WTC11 (cell line): Measurements from ENCODE around the gene MDH2.
"Not testable (repeated sequence)": the region's sequence is repeated elsewhere in the genome, so short reads cannot be mapped to it uniquely, and the experiment has no call there.

Experiments used
- ATF2 ChIP-seq: sonication (generic); formaldehyde crosslinking; IDR thresholded peaks from 2 replicates; pipeline ENCODE4 v1.8.1; 2022; ENCODE audit warnings: low read depth, missing genetic modification reagents, borderline replicate concordance
- CREB1 ChIP-seq: sonication (generic); formaldehyde crosslinking; IDR thresholded peaks from 2 replicates; pipeline ENCODE4 v1.8.0; 2023; ENCODE audit warnings: mild to moderate bottlenecking, missing genetic modification reagents
- CTCF ChIP-seq: fragments of 200-600 bp; IDR thresholded peaks from 2 replicates; pipeline ENCODE4 v1.8.0; 2022; ENCODE audit warnings: antibody characterized with exemption
- E2F1 ChIP-seq: sonication (generic); formaldehyde crosslinking; IDR thresholded peaks from 2 replicates; pipeline ENCODE4 v1.8.0; 2022; ENCODE audit warnings: mild to moderate bottlenecking, missing genetic modification reagents
- FOXJ3 ChIP-seq: sonication (generic); formaldehyde crosslinking; IDR thresholded peaks from 2 replicates; pipeline ENCODE4 v1.9.0; 2021; ENCODE audit warnings: missing genetic modification reagents, mild to moderate bottlenecking, borderline replicate concordance
- FOXP1 ChIP-seq: sonication (generic); formaldehyde crosslinking; IDR thresholded peaks from 2 replicates; pipeline ENCODE4 v1.8.0; 2022; ENCODE audit warnings: missing genetic modification reagents, mild to moderate bottlenecking, moderate library complexity, borderline replicate concordance
- SP1 ChIP-seq: sonication (generic); formaldehyde crosslinking; conservative IDR thresholded peaks from 2 replicates; pipeline ENCODE4 v1.8.1; 2022; ENCODE audit warnings: missing genetic modification reagents
- ZBTB21 ChIP-seq: sonication (generic); formaldehyde crosslinking; IDR thresholded peaks from 2 replicates; pipeline ENCODE4 v1.8.1; 2023; ENCODE audit warnings: mild to moderate bottlenecking, missing genetic modification reagents, borderline replicate concordance
- ZNF281 ChIP-seq: sonication (generic); formaldehyde crosslinking; IDR thresholded peaks from 2 replicates; pipeline ENCODE4 v1.8.0; 2023; ENCODE audit warnings: mild to moderate bottlenecking, missing genetic modification reagents
- ZNF423 ChIP-seq: fragments of 250-450 bp; sonication (Bioruptor Pico); IDR thresholded peaks from 2 replicates; pipeline ENCODE4 v2.1.2; 2022; ENCODE audit warnings: mild to moderate bottlenecking, moderate library complexity
- ZNF512 ChIP-seq: sonication (generic); formaldehyde crosslinking; IDR thresholded peaks from 2 replicates; pipeline ENCODE4 v1.8.1; 2022; ENCODE audit warnings: missing genetic modification reagents, borderline replicate concordance
- ZSCAN18 ChIP-seq: fragments of 250-450 bp; sonication (Bioruptor Pico); IDR thresholded peaks from 2 replicates; pipeline ENCODE4 v2.1.2; 2022; ENCODE audit warnings: mild to moderate bottlenecking, moderate library complexity

- not testable (repeated sequence) for TF ChIP-seq CTCF; FOXJ3 (CRISPR knock-in tag); ZNF512 (CRISPR knock-in tag); ATF2 (CRISPR knock-in tag); CREB1; E2F1 (CRISPR knock-in tag); ZSCAN18 (CRISPR knock-in tag); ZNF423 (CRISPR knock-in tag); ZNF281; ZBTB21 (CRISPR knock-in tag); FOXP1 (CRISPR knock-in tag); SP1
Measured at GRCh38 chr7:76101693-76102437, 54.0 kb downstream of the MDH2 start.
